Smooth muscle cell of the brain vasculature (primary cell): ENCODE data around the gene ZC3H12D.

Experiments used
- DNase-seq: peaks from one replicate; pipeline ENCODE4 v3.0.0-alpha.2; 2012; ENCODE audit warnings: low read depth, low spot score

Gene ZC3H12D

GRCh38 chr6:149414821-149415220 lies 70.0 kb downstream of the ZC3H12D start:
- DNase-seq: no peak

GRCh38 chr6:149414009-149414408 lies 70.8 kb downstream of the ZC3H12D start:
- DNase-seq: no peak

GRCh38 chr6:149410557-149410956 lies 74.3 kb downstream of the ZC3H12D start:
- no peak for DNase-seq

GRCh38 chr6:149409617-149410016 lies 75.2 kb downstream of the ZC3H12D start:
- DNase-seq: no peak

GRCh38 chr6:149405823-149406765 lies 78.7 kb downstream of the ZC3H12D start:
- DNase-seq: no peak

GRCh38 chr6:149403534-149403933 lies 81.3 kb downstream of the ZC3H12D start:
- no peak for DNase-seq

GRCh38 chr6:149400050-149400449 lies 84.8 kb downstream of the ZC3H12D start, which contains the start of gene SUMO4:
Gene SUMO4 (plus strand): TSS chr6:149400262. CDS start chr6:149400392, 130 bp downstream.
- DNase-seq: no peak

GRCh38 chr6:149397384-149397783 lies 87.4 kb downstream of the ZC3H12D start:
- DNase-seq: no peak
